Colonic mucosa (tissue), 4 donors: ENCODE results near the gene YLPM1. TPM values are rescaled to one million over a fixed set of nuclear protein-coding genes. Genes with fewer than 3 reads are reported as not detected.
"Not testable (repeated sequence)": the region's sequence is repeated elsewhere in the genome, so short reads cannot be mapped to it uniquely, and the experiment has no call there.

Source experiments
- DNase-seq: peaks from one replicate; pipeline ENCODE4 v3.0.0-alpha.2; 2020
- H3K27ac ChIP-seq: fragments of 200-600 bp; one replicate; pipeline ENCODE4 v1.8.0; 2021
- H3K27me3 ChIP-seq: fragments of 200-600 bp; one replicate; pipeline ENCODE4 v1.8.0; 2021
- H3K36me3 ChIP-seq: fragments of 200-600 bp; one replicate; pipeline ENCODE4 v1.8.0; 2021
- H3K4me1 ChIP-seq: fragments of 200-600 bp; one replicate; pipeline ENCODE4 v1.8.0; 2021; ENCODE audit warnings: mild to moderate bottlenecking
- H3K4me3 ChIP-seq: fragments of 200-600 bp; one replicate; pipeline ENCODE4 v1.8.0; 2021
- H3K9ac ChIP-seq, 2 donors: one replicate each; pipeline ENCODE4 v1.7.0; 2013; ENCODE audit warnings: control low read depth in 2 of 2, low read depth in 2 of 2, low read length in 2 of 2
- H3K9me3 ChIP-seq: fragments of 200-600 bp; one replicate; pipeline ENCODE4 v1.8.0; 2021
- intact Hi-C: fragments of 100-400 bp; cut with DNase I; formaldehyde crosslinking; loops from one replicate; pipeline ENCODE4 v1.14.1; 2022
- total RNA-seq, 2 donors: library from RNA; stranded (reverse); fragmentation: NEBNext Ultra II Directional in 1 of 2; extraction: Animal tissue kit (Norgen Biotek cat#: 25700) in 1 of 2; gene quantifications; one replicate each; pipeline ENCODE4 v1.2.1, GENCODE V29; 2021
- TF ChIP-seq, protein P1 (sequence below): fragments of 200-600 bp; IDR thresholded peaks from one replicate; pipeline ENCODE4 v1.8.0; 2022; ENCODE audit warnings: antibody characterized with exemption, mild to moderate bottlenecking
- donor health status: healthy.
- donor health status: DM: no; HTN: no; CAD: no.
- donor health status: DM: no; HTN: no; CAD: no.

The YLPM1 gene
- total RNA-seq, 2 donors from 2014 or later = 36.1 to 41.7 TPM

- TF ChIP-seq, protein P1, sequence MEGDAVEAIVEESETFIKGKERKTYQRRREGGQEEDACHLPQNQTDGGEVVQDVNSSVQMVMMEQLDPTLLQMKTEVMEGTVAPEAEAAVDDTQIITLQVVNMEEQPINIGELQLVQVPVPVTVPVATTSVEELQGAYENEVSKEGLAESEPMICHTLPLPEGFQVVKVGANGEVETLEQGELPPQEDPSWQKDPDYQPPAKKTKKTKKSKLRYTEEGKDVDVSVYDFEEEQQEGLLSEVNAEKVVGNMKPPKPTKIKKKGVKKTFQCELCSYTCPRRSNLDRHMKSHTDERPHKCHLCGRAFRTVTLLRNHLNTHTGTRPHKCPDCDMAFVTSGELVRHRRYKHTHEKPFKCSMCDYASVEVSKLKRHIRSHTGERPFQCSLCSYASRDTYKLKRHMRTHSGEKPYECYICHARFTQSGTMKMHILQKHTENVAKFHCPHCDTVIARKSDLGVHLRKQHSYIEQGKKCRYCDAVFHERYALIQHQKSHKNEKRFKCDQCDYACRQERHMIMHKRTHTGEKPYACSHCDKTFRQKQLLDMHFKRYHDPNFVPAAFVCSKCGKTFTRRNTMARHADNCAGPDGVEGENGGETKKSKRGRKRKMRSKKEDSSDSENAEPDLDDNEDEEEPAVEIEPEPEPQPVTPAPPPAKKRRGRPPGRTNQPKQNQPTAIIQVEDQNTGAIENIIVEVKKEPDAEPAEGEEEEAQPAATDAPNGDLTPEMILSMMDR = no peak
- Histone ChIP-seq H3K36me3 (no peaks in the 10 kb centered on the region), H3K27me3 (no peaks in the 10 kb centered on the region), H3K9ac (no peak overlapping the region), H3K27ac (no peak overlapping the region), H3K4me1 (no peaks in the 10 kb centered on the region), H3K9me3 (no peaks in the 10 kb centered on the region), H3K4me3 (no peak overlapping the region)
- intact Hi-C loops = no loop called here
- DNase-seq = no peak
These were observed 9.0 kb upstream of the YLPM1 start for GRCh38 chr14:74754157-74754556.

DNA sequence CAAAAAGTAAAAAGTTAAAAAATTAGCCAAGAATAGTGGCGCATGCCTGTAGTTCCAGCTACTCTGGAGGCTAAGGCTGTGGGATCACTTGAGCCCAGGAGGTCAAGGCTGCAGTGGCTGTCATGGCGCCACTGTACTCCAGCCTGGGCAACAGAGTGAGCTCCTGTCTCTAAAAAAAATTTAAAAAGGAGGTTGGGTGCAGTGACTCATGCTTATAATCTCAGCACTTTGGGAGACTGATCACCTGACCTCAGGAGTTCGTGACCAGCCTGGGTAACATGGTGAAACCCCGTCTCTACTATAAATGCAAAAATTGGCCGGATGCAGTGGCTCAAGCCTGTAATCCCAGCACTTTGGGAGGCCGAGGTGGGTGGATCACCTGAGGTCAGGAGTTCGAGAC, 8.2 kb upstream of the YLPM1 start:
- Histone ChIP-seq H3K4me1 (no peaks in the 10 kb centered on the region), H3K27me3 (no peaks in the 10 kb centered on the region), H3K9me3 (no peaks in the 10 kb centered on the region), H3K4me3 (no peak overlapping the region), H3K27ac (no peak overlapping the region), H3K36me3 (no peaks in the 10 kb centered on the region), H3K9ac (no peak overlapping the region)
- intact Hi-C loops = no loop called here
- TF ChIP-seq, protein P1 = no peak
- no peak for DNase-seq

DNA sequence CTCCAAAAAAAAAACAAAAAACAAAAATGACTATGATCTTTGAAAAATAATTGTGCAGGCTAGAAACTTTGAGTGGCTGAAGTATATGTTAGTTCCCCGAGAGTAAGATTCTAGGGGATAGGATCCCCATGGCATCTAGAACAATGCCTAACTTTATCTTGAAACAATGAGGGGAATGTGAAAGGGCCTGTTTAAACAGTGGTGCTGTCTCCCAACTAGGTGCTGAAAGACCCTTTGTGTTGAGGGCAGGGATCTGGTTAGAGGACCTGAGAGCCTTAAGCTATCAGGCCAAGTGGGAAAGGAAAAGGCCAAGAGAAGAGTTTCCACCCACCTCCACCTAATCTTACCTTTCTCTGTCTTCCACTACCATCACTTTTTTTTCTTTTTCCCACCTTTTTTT, 6.8 kb upstream of the YLPM1 start:
- DNase-seq = no peak
- no peak overlapping the region for H3K27ac ChIP-seq
- H3K9me3 ChIP-seq = no peaks in the 10 kb centered on the region
- H3K36me3 ChIP-seq = no peaks in the 10 kb centered on the region
- no peak overlapping the region for H3K4me3 ChIP-seq
- TF ChIP-seq, protein P1 = no peak
- no peaks in the 10 kb centered on the region for H3K27me3 ChIP-seq
- H3K9ac ChIP-seq = no peak overlapping the region
- intact Hi-C loops = no loop called here
- H3K4me1 ChIP-seq = no peaks in the 10 kb centered on the region

- DNase-seq, intact Hi-C loops, H3K9ac ChIP-seq: not testable (repeated sequence)
These were observed 4.6 kb upstream of the YLPM1 start for GRCh38 chr14:74758505-74758904.

GRCh38 chr14:74763803-74764531, 851 bp downstream of the YLPM1 start:
- H3K4me1 ChIP-seq = peaks cover 8% of the 10 kb centered on the region
- no peaks in the 10 kb centered on the region for H3K9me3 ChIP-seq
- intact Hi-C loops = no loop called here

More at GRCh38 chr14:74758505-74758904, 4.6 kb upstream of the YLPM1 start:
- not testable (repeated sequence) for H3K27ac ChIP-seq, H3K4me3 ChIP-seq, H3K27me3 ChIP-seq, H3K9me3 ChIP-seq, H3K4me1 ChIP-seq, H3K36me3 ChIP-seq

GRCh38 chr14:74765721-74766120, 2.6 kb downstream of the YLPM1 start:
- H3K4me3 ChIP-seq = peak overlapping the region; percentile 7
- H3K9ac ChIP-seq = no peak overlapping the region
- no peaks in the 10 kb centered on the region for H3K36me3 ChIP-seq
- H3K27ac ChIP-seq = no peak overlapping the region
- TF ChIP-seq, protein P1 = no peak
- no peak for DNase-seq
- intact Hi-C loops = no loop called here
- no peaks in the 10 kb centered on the region for H3K9me3 ChIP-seq
- H3K27me3 ChIP-seq = no peaks in the 10 kb centered on the region
- peaks cover 8% of the 10 kb centered on the region for H3K4me1 ChIP-seq

More at GRCh38 chr14:74763803-74764531, 851 bp downstream of the YLPM1 start:
- Histone ChIP-seq H3K27ac (peak overlapping the region; percentile 85), H3K4me3 (peak overlapping the region; percentile 90), H3K9ac (peak overlapping the region; percentile 89 to 96), H3K27me3 (no peaks in the 10 kb centered on the region), H3K36me3 (no peaks in the 10 kb centered on the region)
- TF ChIP-seq, protein P1 = no peak
- DNase-seq = peak; percentile 30
